ENCODE data around the gene ZMYND15. TPM values are rescaled to one million over a fixed set of nuclear protein-coding genes. Genes with fewer than 3 reads are reported as not detected.
"Not testable (repeated sequence)": the region's sequence is repeated elsewhere in the genome, so short reads cannot be mapped to it uniquely, and the experiment has no call there.

The ZMYND15 gene, protein sequence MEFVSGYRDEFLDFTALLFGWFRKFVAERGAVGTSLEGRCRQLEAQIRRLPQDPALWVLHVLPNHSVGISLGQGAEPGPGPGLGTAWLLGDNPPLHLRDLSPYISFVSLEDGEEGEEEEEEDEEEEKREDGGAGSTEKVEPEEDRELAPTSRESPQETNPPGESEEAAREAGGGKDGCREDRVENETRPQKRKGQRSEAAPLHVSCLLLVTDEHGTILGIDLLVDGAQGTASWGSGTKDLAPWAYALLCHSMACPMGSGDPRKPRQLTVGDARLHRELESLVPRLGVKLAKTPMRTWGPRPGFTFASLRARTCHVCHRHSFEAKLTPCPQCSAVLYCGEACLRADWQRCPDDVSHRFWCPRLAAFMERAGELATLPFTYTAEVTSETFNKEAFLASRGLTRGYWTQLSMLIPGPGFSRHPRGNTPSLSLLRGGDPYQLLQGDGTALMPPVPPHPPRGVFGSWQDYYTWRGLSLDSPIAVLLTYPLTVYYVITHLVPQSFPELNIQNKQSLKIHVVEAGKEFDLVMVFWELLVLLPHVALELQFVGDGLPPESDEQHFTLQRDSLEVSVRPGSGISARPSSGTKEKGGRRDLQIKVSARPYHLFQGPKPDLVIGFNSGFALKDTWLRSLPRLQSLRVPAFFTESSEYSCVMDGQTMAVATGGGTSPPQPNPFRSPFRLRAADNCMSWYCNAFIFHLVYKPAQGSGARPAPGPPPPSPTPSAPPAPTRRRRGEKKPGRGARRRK
- 10 to 100 TPM; 23.7 to 25.2 TPM for total RNA-seq
- 78.7 TPM for polyA plus RNA-seq (ENCODE audit: insufficient read depth, low read depth, low replicate concordance)
- long read RNA-seq, donor 1 = 0 reads
- long read RNA-seq, donor 2 = 0 reads

GRCh38 chr17:4739122-4740024, at the start of gene ZMYND15, which contains the start of gene CXCL16:
Gene ZMYND15 (plus strand): TSS chr17:4739833. CDS start chr17:4740549, 716 bp downstream.
Gene CXCL16 (minus strand): TSS chr17:4739928. CDS start chr17:4739339, 589 bp downstream.
- H3K9me3 ChIP-seq = no peaks in the 10 kb centered on the region
- intact Hi-C loops (cut with DNase I; ENCODE audit: low total_unique reads) = loop anchor here (10.0 kb wide), 1 partner anchor 145 kb away; no protein-coding TSS in a partner anchor
- no peaks in the 10 kb centered on the region for H3K4me1 ChIP-seq
- H3K27me3 ChIP-seq = no peaks in the 10 kb centered on the region
- 1 to 3% methylated on average over 6 to 64 of the region's 100 CpGs for WGBS, 2 donors
- H3K36me3 ChIP-seq (ENCODE audit: low read depth, missing control alignments) = no peaks in the 10 kb centered on the region
- H3K27ac ChIP-seq = peak within 1 kb of the TSS; percentile 60 to 61
- DNase-seq = peak; percentile 60
- H3K4me3 ChIP-seq = peak within 1 kb of the TSS; percentile 74 to 81
- TF ChIP-seq, protein P1, sequence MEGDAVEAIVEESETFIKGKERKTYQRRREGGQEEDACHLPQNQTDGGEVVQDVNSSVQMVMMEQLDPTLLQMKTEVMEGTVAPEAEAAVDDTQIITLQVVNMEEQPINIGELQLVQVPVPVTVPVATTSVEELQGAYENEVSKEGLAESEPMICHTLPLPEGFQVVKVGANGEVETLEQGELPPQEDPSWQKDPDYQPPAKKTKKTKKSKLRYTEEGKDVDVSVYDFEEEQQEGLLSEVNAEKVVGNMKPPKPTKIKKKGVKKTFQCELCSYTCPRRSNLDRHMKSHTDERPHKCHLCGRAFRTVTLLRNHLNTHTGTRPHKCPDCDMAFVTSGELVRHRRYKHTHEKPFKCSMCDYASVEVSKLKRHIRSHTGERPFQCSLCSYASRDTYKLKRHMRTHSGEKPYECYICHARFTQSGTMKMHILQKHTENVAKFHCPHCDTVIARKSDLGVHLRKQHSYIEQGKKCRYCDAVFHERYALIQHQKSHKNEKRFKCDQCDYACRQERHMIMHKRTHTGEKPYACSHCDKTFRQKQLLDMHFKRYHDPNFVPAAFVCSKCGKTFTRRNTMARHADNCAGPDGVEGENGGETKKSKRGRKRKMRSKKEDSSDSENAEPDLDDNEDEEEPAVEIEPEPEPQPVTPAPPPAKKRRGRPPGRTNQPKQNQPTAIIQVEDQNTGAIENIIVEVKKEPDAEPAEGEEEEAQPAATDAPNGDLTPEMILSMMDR (IDR thresholded peaks at IDR 0.05) = no peak
- no peak for TF ChIP-seq POLR2A (IDR thresholded peaks at IDR 0.05)

GRCh38 chr17:4689872-4690271, 49.8 kb upstream of the ZMYND15 start:
- DNase-seq; intact Hi-C loops (cut with DNase I; ENCODE audit: low total_unique reads); H3K4me3 ChIP-seq; H3K9me3 ChIP-seq; H3K27me3 ChIP-seq; H3K27ac ChIP-seq; H3K4me1 ChIP-seq; H3K36me3 ChIP-seq (ENCODE audit: low read depth, missing control alignments): not testable (repeated sequence)
- 85 to 90% methylated on average over 12 of the region's 12 CpGs for WGBS, 2 donors

DNA sequence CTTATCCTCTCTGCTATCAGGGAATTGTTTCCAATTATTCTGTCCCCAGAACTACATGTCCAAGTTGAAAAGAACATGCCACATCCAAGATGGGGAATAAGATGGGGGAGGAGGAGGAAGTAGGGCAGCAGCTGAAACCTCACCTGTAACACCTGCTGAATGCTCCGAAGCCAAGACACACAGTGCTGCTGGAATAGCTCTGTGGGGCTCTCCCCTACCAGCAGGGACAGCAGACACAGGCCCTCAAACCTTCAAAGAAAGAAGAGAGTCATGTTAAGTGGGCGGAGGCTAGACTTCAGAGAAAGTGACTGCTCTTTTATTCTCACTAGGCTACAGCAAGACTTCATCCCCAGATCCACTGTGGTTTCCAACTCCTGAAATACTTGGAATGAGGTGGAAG, 48.9 kb upstream of the ZMYND15 start:
- Histone ChIP-seq H3K36me3 (ENCODE audit: low read depth, missing control alignments) (no peaks in the 10 kb centered on the region), H3K27ac (peak overlapping the region in 1 of 2 donors; percentile 73), H3K4me1 (peaks cover 6% of the 10 kb centered on the region), H3K4me3 (no peak overlapping the region), H3K27me3 (no peaks in the 10 kb centered on the region), H3K9me3 (no peaks in the 10 kb centered on the region)
- no peak for DNase-seq
- no peak for TF ChIP-seq POLR2A (IDR thresholded peaks at IDR 0.05)
- TF ChIP-seq, protein P1 (IDR thresholded peaks at IDR 0.05) = no peak
- WGBS, 2 donors = 72 to 74% methylated on average over 2 of the region's 2 CpGs
- intact Hi-C loops (cut with DNase I; ENCODE audit: low total_unique reads) = no loop called here

DNA sequence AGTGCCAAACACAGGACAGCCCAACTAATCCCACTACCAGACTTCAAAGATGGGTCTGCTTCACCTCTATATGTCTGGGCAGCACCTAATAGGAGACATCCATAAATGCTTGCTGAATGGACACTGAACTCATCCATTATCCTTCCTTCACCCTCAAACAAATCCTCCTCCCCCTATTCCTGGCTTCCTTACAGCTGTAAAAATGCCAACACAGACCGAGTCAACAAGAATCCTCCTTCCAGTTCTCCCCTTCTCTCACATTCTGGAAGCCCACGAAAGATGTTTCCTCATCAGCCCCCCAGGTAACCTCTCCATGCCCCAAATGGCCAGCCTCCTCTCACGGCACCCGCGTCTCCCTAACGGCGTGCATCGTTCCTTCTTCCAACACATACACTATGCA, 47.9 kb upstream of the ZMYND15 start:
- Histone ChIP-seq H3K4me1 (peaks cover 6% of the 10 kb centered on the region), H3K9me3 (no peaks in the 10 kb centered on the region), H3K27me3 (no peaks in the 10 kb centered on the region), H3K36me3 (ENCODE audit: low read depth, missing control alignments) (no peaks in the 10 kb centered on the region), H3K27ac (peak overlapping the region in 1 of 2 donors; percentile 73), H3K4me3 (no peak overlapping the region)
- TF ChIP-seq, protein P1 (IDR thresholded peaks at IDR 0.05) = no peak
- no peak for TF ChIP-seq POLR2A (IDR thresholded peaks at IDR 0.05)
- peak; percentile 72 for DNase-seq
- 85 to 86% methylated on average over 8 of the region's 8 CpGs for WGBS, 2 donors
- intact Hi-C loops (cut with DNase I; ENCODE audit: low total_unique reads) = no loop called here
